Measurements from ENCODE around the gene ZNF701. TPM values are rescaled to one million over a fixed set of nuclear protein-coding genes. Genes with fewer than 3 reads are reported as not detected.
A peak's percentile ranks its signal among the peaks of the same experiment; 100 is the strongest.

The ZNF701 gene
- 10 to 100 TPM; 21.3 to 22.4 TPM for total RNA-seq
- 8.9 TPM for polyA plus RNA-seq (ENCODE audit: insufficient read depth, low read depth, low replicate concordance)
- long read RNA-seq, donor 1, partial matches to known transcripts: 0 of 4 reads
- long read RNA-seq, donor 1, other reads (novel, unspliced or antisense): 0 of 4 reads
- long read RNA-seq, donor 2, partial matches to known transcripts: 0 of 1 reads
- long read RNA-seq, donor 2, other reads (novel, unspliced or antisense): 0 of 1 reads

DNA sequence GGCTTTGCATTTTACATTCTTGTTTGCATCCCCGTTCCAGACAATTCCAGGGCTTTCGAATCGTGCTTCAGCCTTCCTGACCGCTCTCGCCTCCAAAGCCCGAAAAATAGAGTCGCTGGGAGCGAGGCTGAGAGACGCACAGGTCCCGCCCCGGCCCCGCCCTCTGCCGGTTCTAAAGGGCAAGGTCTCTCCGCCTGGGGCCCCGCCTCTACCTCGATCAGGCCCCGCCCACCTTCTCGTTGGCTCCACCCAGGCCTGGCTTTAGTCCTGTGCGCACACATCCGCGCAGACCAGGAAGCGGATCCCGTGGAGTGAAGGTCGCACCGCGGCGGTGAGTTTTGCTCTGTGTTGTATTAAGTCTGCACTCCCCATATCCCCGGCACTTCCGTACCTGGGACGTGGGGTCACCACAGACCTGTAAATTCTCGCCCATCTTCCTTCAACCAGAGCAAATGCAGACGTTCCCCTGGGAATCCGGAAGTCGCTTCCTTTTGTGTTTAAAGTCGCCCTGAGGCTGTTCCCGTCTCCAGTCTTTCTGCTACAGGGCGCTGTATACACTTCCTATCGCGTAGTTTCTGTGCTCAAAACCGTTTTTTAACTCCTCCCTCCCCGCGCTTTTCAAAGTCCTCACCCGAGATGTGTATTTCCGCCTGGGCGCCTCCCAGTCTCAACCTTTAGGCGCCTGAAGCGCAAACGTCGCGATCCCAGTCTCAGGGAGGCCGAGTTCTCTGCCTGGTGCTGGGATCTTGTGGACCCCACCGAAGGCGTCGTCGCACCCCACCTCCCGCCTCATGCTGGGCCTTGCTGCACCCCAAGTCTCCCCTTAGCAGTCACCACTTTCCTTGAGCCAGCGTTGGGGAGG is at the start of gene ZNF701:
Gene ZNF701, plus strand, starts transcription at position 288 of the 862 bp plus-strand sequence. CDS start 3,861 bp downstream, outside the sequence.
- WGBS, 2 donors: 0 to 1% methylated on average over 40 to 57 of the region's 57 CpGs
- Histone ChIP-seq H3K4me3 (peak within 1 kb of the TSS; percentile 65 to 77), H3K36me3 (ENCODE audit: low read depth, missing control alignments) (no peaks in the 10 kb centered on the region), H3K27me3 (no peaks in the 10 kb centered on the region), H3K4me1 (peaks cover 3% of the 10 kb centered on the region), H3K9me3 (no peaks in the 10 kb centered on the region), H3K27ac (peak within 1 kb of the TSS; percentile 51 to 73)
- peak; percentile 97 for DNase-seq
- no peak for TF ChIP-seq POLR2A (IDR thresholded peaks at IDR 0.05)
- TF ChIP-seq, protein P1, sequence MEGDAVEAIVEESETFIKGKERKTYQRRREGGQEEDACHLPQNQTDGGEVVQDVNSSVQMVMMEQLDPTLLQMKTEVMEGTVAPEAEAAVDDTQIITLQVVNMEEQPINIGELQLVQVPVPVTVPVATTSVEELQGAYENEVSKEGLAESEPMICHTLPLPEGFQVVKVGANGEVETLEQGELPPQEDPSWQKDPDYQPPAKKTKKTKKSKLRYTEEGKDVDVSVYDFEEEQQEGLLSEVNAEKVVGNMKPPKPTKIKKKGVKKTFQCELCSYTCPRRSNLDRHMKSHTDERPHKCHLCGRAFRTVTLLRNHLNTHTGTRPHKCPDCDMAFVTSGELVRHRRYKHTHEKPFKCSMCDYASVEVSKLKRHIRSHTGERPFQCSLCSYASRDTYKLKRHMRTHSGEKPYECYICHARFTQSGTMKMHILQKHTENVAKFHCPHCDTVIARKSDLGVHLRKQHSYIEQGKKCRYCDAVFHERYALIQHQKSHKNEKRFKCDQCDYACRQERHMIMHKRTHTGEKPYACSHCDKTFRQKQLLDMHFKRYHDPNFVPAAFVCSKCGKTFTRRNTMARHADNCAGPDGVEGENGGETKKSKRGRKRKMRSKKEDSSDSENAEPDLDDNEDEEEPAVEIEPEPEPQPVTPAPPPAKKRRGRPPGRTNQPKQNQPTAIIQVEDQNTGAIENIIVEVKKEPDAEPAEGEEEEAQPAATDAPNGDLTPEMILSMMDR (IDR thresholded peaks at IDR 0.05): peak; percentile 16 to 30 (median 26)
- intact Hi-C loops (cut with DNase I; ENCODE audit: low total_unique reads): no loop called here

DNA sequence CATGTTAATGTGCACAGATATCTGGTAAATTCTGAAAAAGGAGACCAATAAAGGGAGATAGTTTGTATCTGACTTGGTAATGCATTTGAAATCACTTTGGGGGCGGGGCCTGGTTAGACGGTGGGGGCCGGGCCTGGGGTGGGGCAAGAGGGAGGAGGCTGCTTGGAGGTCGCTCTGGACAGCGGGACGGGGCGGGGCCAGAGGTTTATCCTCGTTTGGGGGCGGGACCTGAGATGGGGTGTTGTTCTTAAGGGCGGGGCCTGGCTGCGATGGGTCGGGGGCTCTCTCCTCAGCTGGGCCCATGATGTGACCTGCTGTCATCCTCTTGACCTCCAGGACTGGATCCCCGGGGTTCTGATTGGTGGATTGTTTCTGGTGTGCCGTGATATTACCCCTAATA is 47.5 kb upstream of the ZNF701 start:
- TF ChIP-seq, protein P1 (IDR thresholded peaks at IDR 0.05): no peak
- TF ChIP-seq POLR2A (IDR thresholded peaks at IDR 0.05): no peak
- Histone ChIP-seq H3K4me3 (no peak overlapping the region), H3K27ac (no peak overlapping the region), H3K27me3 (no peaks in the 10 kb centered on the region), H3K36me3 (ENCODE audit: low read depth, missing control alignments) (no peaks in the 10 kb centered on the region), H3K9me3 (no peaks in the 10 kb centered on the region), H3K4me1 (no peaks in the 10 kb centered on the region)
- peak; percentile 29 for DNase-seq
- 56 to 65% methylated on average over 12 to 14 of the region's 14 CpGs for WGBS, 2 donors
- intact Hi-C loops (cut with DNase I; ENCODE audit: low total_unique reads): no loop called here

DNA sequence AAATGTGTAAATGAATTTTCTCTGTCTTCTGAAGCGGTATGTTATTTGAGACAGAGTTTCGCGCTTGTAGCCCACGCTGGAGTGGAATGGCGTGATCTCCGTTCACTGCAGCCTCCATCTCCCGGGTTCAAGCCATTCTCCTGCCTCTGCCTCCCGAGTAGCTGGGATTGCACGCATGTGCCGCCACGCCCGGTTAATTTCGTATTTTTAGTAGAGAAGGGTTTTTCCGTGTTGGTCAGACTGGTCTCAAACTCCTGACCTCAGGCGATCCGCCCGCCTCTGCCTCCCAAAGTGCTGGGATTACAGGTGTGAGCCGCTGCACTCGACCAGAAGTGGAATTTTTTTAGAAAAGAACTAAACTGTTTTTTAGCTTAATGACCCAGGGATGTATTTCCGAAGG is 46.0 kb upstream of the ZNF701 start:
- TF ChIP-seq POLR2A (IDR thresholded peaks at IDR 0.05): no peak
- TF ChIP-seq, protein P1 (IDR thresholded peaks at IDR 0.05): no peak
- no peak overlapping the region for H3K4me3 ChIP-seq
- 62 to 80% methylated on average over 20 of the region's 20 CpGs for WGBS, 2 donors
- peaks cover 5% of the 10 kb centered on the region for H3K4me1 ChIP-seq
- no peaks in the 10 kb centered on the region for H3K36me3 ChIP-seq (ENCODE audit: low read depth, missing control alignments)
- intact Hi-C loops (cut with DNase I; ENCODE audit: low total_unique reads): no loop called here
- no peaks in the 10 kb centered on the region for H3K9me3 ChIP-seq
- DNase-seq: no peak
- H3K27me3 ChIP-seq: no peaks in the 10 kb centered on the region
- H3K27ac ChIP-seq: no peak overlapping the region

DNA sequence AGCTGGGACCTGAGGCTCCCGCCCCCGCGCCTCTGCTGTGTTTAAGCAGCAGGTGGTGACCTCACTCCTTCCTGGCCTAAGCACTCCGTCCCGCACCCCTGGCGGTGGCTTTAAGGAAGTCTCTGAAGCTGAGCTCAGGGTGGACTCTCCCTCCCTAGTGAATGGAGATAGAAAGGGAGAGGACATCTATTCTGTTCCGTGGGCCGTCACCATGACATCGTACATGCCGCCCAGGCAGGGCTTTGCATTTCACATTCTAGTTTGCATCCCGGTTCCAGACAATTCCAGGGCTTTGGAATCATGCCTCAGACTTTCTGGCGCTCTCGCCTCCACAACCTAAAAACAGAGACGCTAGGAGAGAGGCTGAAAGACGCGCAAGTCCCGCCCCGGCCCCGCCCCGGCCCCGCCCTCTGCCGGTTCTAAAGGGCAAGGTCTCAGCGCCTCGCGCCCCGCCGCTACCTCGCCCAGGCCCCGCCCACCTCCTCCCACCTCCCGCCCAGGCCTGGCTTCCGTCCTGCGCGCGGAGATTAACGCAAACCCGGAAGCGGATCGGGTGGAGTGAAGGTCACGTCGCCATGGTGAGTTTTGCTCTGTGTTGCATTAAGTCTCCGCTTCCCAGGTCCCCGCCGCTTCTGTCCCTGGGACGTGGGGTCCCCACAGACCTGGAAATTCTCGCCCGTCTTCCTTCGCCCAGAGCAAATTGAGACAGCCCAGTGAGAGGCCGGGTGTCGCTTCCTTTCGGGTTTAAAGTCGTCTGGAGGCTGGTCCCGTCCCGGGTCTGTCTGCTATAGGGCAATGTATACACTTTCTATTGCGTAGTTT is 42.7 kb upstream of the ZNF701 start, which contains the start of gene ZNF808:
Gene ZNF808, plus strand, starts transcription at position 535 of the 822 bp plus-strand sequence. CDS start 15,617 bp downstream, outside the sequence.
- TF ChIP-seq, protein P1 (IDR thresholded peaks at IDR 0.05): peak; percentile 48 to 67 (median 64)
- no peak for TF ChIP-seq POLR2A (IDR thresholded peaks at IDR 0.05)
- intact Hi-C loops (cut with DNase I; ENCODE audit: low total_unique reads): no loop called here
- peak within 1 kb of the TSS; percentile 77 to 82 for H3K4me3 ChIP-seq
- no peaks in the 10 kb centered on the region for H3K27me3 ChIP-seq
- H3K27ac ChIP-seq: peak within 1 kb of the TSS; percentile 31 to 85
- no peaks in the 10 kb centered on the region for H3K9me3 ChIP-seq
- H3K36me3 ChIP-seq (ENCODE audit: low read depth, missing control alignments): no peaks in the 10 kb centered on the region
- peaks cover 5% of the 10 kb centered on the region for H3K4me1 ChIP-seq
- 1% methylated on average over 25 to 52 of the region's 54 CpGs for WGBS, 2 donors
- peak; percentile 97 for DNase-seq
